OCI-M1 (cell line): ENCODE data around the gene IL4R.
"Not testable (repeated sequence)": the region's sequence is repeated elsewhere in the genome, so short reads cannot be mapped to it uniquely, and the experiment has no call there.

Experiments used
- DNase-seq: peaks from one replicate; lab custom pipeline; 2025; lab: John Stamatoyannopoulos, UW

IL4R gene

DNA sequence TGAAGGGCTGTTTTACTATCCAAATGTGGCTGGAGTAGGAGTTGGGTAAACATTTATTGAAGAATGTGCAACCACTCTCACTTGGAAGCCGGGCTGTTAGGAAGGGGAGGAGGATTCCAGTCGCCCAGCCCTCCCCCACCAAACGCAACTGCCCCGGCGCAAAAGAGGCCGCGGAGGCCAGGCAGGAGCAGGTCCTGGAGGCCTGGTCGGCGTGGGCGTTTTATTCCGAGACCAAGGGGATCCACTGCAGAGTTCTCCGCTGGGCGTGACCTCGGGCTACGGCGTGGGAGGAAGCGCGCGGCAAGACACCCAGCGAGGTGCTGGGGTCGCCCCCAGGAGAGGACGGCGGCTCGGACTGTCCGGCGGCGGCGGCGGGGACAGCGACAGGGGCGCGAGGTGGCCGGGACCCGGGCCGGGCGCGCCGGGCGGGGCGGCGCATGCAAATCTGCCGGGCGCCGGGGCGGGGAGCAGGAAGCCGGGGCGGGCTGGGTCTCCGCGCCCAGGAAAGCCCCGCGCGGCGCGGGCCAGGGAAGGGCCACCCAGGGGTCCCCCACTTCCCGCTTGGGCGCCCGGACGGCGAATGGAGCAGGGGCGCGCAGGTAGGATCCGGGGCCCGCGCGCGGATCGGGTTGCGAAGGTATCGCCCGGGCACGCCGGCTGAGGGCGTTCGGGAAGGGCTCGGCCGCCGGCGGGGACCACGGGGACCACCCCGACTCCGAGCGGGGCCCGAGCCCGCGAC lies at the start of gene IL4R:
Gene IL4R (plus strand): TSS at position 553 of the 739 bp plus-strand sequence. CDS start 26,230 bp downstream, outside the sequence.
- peak; percentile 47 for DNase-seq

DNA sequence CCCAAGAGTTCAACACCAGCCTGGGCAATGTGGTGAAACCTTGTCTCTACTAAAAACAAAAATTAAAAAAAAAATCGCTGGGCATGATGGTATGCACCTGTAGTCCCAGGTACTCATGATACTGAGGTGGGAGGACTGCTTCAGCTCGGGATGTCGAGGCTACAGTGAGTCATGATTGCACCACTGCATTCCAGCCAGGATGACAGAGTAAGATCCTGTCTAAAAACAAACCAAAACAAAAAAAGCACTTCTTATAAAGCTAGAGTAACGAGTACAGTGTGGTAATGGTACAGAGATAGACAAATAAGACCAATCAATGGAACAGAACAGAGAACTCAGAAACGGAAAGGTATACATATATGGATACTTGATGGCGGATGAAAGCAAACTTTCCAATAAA lies 49.6 kb upstream of the IL4R start:
- DNase-seq = no peak

DNA sequence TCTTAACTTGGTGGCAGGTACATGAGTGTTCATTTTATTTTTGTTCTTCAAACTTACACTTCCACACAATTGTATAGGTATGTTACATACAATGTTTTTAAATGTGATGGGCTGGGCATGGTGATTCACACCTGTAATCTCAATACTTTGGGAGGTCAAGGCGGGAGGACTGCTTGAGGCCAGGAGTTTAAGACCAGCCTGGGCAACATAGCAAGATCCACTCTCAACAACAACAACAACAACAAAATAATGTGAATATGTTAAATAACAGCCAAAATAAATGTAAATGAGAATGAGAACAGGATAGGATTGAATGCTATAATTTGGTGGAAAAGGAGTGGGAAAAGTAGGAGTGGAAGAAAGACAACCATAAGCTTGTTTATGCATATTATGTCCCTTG lies 47.8 kb upstream of the IL4R start:
- no peak for DNase-seq

DNA sequence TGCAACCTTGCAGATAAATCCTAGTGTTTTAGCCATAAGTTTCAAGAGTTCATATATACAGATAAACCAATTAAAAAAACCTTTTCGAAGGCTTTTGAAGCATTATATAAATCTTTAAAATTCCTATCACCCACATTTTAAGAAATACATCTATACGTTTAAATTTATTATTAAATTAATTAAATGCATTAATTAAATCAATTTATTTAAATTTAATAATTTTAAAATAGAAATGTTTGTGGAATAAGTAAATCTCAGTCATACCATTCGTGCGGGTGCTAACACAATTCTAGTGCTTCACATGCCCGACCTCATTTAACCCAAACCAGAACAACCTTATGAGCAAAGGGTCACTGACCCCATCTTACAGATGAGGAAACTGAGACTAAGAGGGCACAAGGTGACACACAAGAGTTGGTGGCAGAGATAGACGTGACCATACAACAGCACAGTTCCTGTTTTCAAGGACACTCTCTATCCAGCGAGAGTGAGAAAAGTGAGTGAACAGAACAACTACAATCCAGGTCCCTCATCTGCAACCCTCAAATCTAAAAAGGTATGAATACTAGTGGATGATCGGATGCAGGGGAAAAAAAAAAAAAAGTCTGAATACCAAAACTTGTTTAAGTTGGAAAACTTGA lies 46.6 kb upstream of the IL4R start:
- DNase-seq = no peak

DNA sequence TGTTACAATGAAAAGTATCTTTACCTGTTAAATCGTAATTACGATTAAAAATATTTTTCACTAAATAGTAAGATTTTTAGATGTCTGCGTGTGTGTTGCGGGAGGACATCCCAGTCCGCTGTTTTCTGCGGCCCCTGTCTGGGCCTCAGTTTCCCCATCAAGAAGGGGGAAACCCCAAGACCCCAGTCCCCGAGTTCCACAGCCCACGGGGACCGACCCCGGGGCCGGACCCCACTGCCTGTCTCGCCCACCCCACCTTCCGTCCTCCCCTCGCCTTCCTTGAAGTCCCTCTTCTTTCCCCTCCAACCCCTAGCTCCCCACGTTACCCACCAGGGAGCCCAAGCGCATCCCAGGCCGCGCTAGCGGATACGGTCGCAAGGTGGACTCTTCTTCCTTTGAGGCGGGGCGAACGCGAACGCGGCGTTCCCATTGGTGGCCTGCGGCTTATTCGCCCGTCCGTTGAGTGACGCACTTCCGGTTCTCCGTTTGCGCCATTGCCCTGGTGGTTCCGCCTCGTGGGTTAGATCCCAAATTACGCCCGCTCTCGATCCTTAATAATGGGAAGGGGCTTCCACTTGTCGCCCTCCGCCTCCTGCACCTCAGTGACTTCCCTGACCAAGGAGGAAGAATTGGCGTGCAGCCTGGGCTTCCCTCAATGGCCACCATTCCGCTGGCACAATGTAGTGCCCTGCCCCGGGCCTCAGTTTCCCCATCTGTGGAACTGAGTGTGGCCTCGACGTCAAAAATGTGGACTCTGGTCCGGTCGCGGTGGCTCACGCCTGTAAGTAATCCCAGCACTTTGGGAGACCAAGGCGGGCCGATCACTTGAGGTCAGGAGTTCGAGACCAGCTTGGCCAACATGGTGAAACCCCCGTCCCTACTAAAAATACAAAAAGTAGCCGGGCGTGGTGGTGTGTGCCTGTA lies 45.1 kb upstream of the IL4R start, which contains the start of gene NSMCE1:
Gene NSMCE1 (minus strand): TSS at position 397 of the 924 bp plus-strand sequence. CDS start 11,202 bp downstream, outside the sequence.
- DNase-seq = peak; percentile 97

DNA sequence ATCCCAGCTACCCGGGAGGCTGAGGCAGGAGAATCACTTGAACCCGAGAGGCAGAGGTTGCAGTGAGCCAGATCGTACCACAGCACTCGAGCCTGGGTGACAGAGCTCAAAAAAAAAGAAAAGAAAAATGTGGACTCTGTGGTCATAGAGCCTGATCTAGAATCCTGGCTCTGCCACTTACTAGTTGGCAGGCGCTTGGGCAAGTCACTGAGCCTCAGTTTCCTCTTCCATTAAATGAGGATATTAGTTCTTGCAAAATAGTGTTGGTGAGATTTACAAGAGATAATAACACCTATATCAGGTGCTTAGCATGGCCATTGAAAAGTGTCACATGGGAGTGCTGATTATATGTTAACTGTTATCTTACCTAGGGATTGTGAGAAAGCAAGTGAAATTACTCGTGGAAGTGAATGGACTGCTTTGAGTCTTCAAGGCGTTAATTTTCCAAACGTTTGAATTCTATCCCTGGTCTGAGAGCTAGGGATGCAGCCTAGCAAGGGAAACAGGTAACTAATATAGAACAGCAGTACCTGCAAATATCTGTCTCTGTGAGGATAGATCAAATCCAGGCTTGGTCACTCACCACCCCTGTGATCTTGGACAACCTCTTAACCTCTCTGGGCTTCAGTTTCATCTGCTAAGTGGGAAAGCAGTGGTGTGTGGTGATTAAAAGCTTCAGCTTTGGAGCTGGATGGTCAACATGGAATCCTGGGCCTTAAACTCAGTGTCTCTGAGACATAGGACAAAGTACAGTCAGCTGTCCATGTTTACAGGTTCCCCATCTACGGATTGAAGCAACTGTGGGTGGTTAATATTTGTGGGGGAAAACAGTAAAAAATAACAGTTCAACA lies 44.2 kb upstream of the IL4R start:
- DNase-seq = no peak

DNA sequence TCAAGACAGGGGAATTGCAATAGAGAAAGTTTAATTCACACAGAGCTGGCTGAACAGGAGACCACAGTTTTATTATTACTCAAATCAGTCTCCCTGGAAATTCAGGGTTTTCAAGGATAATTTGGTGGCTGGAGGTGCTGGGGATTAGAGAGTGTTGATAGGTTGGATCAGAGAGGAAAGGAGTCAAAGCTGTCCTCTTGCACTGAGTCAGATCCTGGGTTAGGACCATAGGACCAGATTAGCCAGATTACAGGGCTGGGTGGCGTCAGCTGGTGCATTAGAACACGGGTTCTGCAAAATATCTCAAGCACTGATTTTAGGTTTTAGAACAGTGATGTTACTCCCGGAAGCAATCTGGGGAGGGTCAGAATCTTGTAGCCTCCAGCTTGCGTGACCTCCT lies 43.4 kb upstream of the IL4R start:
- no peak for DNase-seq

DNA sequence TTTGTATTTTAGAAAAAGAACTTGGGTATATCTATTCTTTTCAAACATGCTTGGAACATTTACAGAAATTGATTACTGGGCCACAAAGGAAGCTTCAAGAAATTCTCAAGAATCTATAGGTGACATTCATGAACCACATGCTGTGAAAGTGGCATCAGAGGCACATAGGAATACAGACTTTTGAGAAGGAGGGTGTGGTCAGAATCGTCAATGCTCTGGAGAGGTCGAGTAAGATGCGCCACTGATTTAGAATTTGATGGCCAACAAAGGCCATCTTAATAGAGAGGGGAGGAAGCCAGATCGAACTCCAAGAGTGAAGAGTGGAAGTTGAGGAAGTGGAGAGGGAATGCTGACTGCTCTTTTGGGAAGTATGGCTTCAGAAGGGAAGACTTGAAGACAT lies 41.7 kb upstream of the IL4R start:
- no peak for DNase-seq

DNA sequence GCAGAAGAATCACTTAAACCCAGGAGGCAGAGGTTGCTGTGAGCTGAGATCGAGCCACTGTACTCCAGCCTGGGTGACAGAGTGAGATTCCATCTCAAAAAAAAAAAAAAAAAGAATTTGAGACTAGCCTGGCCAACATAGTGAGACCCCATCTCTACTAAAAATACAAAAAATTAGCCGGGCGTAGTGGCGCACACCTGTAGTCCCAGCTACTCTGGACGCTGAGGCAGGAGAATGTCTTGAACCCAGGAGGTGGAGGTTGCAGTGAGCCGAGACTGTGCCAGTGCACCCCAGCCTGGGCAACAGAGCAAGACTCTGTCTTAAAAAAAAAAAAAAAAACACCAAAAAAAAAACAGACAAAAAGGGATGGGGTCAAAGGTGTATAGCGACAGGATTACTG lies 41.1 kb upstream of the IL4R start:
- not testable (repeated sequence) for DNase-seq

DNA sequence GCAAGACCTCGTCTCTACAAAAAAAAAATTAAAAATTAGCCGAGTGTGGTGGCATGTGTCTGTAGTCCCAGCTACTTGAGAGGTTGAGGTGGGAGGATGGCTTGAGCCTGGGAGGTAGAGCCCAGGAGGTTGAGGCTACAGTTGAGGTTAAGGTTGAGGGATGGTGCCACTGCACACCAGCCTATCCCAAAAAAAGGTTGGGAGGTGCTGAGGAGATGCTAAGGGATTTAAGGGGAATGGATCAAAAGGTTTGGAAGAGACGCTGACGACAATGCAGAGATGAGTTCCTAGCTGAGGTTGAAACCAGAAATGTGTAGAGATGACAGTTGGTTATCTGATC lies 40.5 kb upstream of the IL4R start:
- DNase-seq = no peak

DNA sequence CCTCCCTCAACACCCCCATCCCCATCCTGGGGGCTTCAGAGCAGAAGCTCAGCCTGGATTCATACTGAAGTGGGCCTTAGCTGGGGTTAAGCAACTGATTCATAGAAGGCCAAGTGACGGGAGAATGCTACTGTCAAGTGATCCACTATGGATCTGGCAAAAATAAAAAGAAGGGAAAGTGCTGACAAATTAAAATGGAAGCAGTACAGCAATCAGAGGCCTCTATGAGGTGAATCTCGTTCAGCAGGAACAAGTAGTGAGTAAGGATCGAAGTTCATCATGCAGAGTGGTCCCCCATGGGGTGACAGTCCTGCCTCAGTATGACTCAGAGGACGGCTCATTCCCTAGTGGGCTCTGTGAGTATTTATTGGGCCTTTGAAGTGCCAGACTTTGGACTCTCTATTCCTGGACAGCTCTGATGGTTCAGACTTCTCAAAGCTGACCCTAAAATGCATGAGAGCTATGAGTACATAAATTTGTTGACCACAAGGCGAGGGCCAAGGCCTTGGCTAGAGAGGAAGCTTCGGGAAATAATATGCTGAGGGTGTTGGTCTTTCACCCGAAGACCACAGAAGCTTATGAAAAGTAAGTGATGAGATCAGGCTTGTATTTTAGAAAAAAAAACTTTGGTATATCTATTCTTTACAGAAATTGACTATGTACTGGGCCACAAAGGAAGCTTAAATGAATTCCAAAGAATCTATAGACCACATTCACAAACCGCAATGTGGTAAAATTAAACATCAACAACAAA lies 39.9 kb upstream of the IL4R start:
- no peak for DNase-seq

DNA sequence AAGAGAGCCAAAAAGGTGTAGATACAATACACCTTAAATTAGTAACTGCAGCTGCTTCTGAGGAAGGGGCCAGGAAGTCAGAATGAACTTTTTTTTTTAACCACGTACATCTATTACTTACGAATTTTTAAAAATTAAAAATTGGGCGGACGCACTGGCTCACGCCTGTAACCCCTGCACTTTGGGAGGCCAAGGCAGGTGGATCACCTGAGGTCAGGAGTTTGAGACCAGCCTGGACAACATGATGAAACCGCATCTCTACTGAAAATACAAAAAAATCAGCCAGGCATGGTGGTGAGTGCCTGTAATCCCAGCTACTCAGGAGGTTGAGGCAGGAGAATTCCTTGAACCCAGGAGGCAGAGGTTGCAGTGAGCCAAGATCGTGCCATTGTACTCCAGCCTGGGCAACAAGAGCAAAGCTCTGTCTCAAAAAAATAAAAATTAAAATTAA lies 39.3 kb upstream of the IL4R start:
- DNase-seq = not testable (repeated sequence)

DNA sequence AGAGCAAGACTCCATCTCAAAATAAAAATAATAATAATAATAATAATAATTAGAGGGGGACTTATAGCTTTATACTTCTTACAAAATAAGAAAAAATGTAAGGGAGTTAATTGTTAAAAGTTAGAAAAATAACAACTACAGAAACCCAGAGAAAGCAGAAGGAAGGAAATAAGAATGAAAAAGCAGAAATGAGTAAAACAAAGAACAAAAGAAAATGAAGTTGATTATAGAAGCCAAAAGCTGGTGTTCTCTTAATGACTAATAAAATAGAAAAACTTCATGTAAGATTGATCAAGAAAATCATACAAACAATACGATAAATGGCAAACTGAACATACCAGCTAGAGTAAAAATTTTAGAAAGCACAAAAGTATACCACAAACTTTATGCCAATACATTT lies 38.4 kb upstream of the IL4R start:
- DNase-seq = no peak

DNA sequence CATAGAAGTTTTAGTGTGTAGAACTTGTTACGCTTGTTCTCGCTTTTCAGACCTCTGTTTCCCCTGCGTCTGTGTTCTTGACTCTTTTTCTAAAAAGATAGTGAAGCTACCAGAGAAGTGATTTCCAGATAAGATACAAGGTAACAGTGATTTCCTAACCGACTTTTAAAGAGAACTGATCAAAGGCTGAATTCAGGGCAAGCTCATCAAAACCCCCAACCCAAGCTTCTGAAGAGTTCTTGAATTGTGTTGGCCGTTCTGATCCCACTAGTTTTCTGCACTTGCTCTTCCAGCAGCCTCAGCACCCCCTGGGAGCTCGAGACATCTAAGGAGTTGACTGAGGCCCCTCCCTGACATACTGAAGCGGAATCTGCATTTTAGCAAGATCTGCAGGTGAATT lies 32.5 kb upstream of the IL4R start:
- no peak for DNase-seq

DNA sequence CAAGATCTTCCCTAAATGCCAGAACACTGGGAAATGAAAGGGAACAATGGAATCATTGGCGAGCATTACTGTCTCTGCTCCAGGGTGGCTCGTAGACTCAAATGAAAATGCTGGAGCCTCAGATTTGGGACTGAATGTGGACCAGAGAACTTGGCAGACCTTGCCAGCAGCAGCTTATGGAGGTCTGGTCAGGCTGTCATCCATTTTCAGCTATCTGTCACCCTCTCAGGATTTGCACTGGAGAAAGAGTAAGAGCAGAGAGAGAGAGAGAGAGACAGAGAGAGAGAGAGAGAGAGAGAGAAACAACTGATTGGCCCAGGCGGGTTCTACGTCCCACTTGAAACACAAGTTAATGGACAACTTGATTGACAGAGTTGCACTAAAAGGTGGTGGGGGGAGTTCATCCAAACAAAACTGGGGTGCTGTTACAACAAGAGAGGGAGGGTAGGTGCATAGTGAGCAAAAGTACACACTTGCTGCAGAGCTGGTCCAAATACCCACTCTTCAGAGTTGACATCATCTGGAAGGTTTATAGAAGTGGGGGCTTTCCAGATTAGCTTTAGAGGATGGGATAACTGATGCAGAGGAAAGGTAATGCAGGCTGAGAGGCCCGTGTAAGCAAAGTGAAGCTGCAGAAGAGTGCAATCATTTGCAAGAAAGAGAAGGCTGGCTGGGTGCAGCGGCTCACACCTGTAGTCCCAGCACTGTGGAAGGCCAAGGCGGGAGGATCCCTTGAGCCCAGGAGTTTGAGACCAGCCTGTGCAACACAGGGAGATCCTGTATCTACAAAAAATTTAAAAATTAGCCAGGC lies 28.7 kb upstream of the IL4R start:
- DNase-seq = no peak

DNA sequence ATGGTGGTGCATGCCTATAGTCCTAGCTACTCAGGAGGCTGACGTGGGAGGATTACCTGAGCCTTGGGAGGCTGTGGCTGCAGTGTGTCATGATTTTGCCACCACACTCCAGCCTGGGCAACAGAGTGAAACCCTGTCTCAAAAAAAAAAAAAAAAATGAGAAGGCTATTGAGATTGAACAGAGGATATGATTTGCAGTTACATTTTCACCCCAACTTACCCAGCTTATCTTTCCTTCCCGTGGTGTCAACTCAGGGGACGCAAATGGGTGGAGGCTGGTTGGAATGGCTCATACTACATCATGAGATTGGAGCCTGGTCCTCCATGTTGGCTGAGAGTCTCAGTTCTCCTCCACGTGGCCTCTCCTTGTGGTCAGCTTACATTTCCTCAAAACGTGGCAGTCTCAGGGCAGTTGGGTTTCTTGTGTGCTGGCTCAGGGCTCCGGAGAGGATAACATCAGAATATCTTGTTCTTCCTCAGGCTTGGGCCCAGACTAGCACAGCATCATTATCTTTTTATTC lies 28.0 kb upstream of the IL4R start:
- DNase-seq = peak; percentile 63

DNA sequence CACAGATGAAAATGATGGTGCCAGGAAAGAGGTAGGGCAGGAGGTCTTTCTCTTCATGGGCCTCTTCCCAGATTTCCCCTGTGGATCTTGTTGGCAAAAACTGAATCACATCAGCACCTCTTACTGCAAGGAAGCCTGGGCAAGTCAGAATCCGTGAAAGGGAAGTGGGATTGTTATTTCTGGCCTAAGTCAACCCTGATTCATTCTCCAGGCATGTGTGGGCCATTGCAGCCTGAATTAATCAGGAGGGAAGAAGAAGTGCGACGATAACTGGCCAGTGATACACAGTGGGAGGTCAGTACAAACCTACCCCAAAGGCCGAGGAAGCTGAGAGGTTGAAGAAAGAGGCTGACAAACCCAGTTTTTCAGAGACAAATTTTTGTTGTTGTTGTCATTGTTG lies 27.3 kb upstream of the IL4R start:
- no peak for DNase-seq

DNA sequence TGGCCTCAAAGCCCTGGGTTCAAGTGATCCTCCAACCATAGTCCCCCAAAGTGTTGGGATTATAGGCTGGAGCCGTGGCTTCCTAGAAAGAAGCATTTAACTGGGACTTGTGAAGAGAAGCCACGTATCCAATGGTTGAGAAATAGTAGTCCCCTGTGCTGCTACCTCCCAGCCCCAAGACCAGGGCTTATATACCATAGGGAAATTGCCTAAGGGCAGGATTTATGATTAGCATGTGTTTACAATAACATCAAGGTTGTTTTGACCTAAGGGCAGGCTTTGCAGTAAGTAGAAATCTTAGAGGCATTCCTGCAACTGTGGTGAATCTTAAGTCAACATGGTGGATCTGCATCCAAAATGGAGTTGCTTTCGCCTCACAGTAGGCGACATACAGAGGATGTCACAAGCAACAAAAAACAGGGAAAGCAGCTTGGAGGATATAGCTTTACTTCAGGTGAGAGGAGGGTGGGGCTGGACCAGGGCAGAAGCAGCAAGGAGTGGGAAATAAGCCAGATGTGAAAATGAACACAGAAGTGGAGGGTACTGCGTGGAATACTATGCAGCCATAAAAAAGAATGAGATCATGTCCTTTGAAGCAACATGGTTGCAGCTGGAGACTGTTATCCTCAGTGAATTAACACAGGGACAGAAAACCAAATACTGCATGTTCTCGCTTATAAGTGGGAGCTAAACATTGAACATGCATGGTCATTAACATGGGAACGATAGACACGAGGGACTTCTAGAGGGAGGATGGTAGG lies 26.5 kb upstream of the IL4R start:
- no peak for DNase-seq

DNA sequence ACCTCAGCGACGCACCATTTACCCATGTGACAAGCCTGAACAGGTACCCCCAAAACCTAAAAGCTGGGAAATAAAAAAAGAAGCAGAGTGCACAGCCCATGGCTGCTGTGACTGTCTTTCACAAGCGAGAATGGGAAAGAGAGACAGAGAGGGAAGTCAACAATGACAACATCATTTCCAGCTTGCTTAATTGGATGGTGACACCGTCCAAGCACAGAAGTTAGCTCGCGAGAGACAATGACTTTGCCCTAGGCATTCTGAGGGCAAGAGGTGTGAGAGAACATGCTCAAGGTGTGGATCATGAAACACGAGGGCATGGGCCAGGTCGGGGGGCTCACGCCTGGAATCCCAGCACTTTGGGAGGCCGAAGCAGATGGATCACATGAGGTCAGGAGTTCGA lies 25.9 kb upstream of the IL4R start:
- DNase-seq = no peak
